Natural killer cell treated with Interleukin-12 subunit alpha and Interleukin-12 subunit beta and Interleukin-15 and Interleukin-18, amount 100 ng/mL, for 72 hours (primary cell): ENCODE data around the gene MARF1. TPM values are rescaled to one million over a fixed set of nuclear protein-coding genes. Genes with fewer than 3 reads are reported as not detected.
"Not testable (repeated sequence)": the region's sequence is repeated elsewhere in the genome, so short reads cannot be mapped to it uniquely, and the experiment has no call there.

ENCODE experiments used
- ATAC-seq, 2 donors: fragments of 150-1000 bp; cut with Tn5 transposase in 1 of 2; sonication (Bioruptor Pico), chemical (Tn5 transposase) in 1 of 2; 2 replicates each; pipeline ENCODE4 v1.10.0; 2021
- DNase-seq: peaks from one replicate; pipeline ENCODE4 v3.0.0; 2022; ENCODE audit warnings: low spot score
- H3K27ac Mint-ChIP-seq, 2 donors: 1 replicate in 1 of 2; 2 replicates in 1 of 2; pipeline ENCODE4 v1.8.0; 2022; ENCODE audit warnings: mixed read lengths in 2 of 2, mild to moderate bottlenecking in 1 of 2, moderate library complexity in 1 of 2
- H3K27me3 Mint-ChIP-seq, 2 donors: 1 replicate in 1 of 2; 2 replicates in 1 of 2; pipeline ENCODE4 v1.8.0; 2022; ENCODE audit warnings: mixed read lengths in 2 of 2
- H3K36me3 Mint-ChIP-seq: one replicate; pipeline ENCODE4 v1.8.0; 2022; ENCODE audit warnings: mixed read lengths
- H3K4me1 Mint-ChIP-seq, 2 donors: 1 replicate in 1 of 2; 2 replicates in 1 of 2; pipeline ENCODE4 v1.8.0; 2022; ENCODE audit warnings: low read depth in 2 of 2, mixed read lengths in 2 of 2, mild to moderate bottlenecking in 1 of 2
- H3K4me3 Mint-ChIP-seq: one replicate; pipeline ENCODE4 v1.8.0; 2022; ENCODE audit warnings: mixed read lengths
- H3K9me3 Mint-ChIP-seq: 2 replicates; pipeline ENCODE4 v1.8.0; 2022; ENCODE audit warnings: mixed read lengths
- total RNA-seq, 2 donors: library from RNA; stranded (reverse); gene quantifications; one replicate each; pipeline ENCODE4 v1.2.3, GENCODE V29; 2022

MARF1 gene
- total RNA-seq, 2 donors from 2014 or later, result 63.9 to 76.0 TPM

DNA sequence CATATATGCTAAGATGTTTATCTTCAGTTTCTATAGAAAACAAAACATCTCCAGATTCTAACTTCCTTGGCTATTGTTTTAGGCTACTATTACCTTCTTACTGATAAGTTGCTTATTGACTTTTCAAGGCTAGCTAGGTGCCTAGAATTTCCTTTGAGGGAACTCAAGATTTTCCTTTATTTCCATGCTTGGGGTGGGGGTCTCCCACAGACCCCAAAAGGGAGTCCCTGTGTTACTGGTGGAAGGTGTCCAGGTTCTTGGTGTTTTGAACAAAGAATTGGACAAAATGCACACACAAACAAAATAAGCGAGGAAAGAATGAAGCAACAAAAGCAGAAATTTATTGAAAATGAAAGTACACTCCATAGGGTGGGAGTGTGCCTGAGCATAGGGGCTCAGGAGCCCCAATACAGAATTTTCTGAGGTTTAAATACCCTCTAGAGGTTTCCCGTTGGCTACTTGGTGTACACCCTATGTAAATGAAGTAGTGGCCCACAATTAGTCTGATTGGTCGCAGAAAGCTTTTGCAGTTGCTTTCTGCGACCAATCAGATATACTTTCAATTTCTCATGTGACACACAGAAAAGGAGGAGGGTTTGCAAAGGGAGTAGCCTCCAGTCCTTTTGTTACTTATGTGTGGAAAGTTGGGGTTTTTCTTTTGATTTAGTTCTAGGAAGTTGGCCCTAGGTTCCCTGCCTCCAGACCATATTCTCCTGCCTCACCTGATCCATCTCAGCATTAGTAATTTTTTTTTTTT, 67.5 kb downstream of the MARF1 start:
- Mint-ChIP-seq H3K36me3 (no peaks in the 10 kb centered on the region), H3K27ac (no peak overlapping the region)

DNA sequence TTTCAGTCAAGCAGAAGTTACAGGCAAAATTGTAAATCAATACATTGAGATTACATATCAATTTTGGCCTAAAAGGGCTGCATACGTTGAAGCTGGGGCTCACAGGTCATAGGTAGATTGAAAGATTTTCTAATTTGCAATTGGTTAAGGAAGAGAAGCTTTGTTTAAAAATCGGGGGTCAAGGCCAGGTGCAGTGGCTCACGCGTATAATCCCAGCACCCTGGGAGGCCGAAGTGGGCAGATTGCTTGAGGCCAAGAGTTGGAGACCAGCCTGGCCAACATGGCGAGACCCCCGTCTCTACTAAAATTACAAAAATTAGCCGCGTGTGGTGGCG, 68.4 kb downstream of the MARF1 start:
- H3K9me3 Mint-ChIP-seq, result peaks cover 6% of the 10 kb centered on the region
- H3K4me1 Mint-ChIP-seq, result peaks cover 11 to 16% of the 10 kb centered on the region in 2 donors
- H3K27ac Mint-ChIP-seq, result peak overlapping the region in 1 of 2 donors; percentile 13
- ATAC-seq, result no peak
- DNase-seq, result no peak
- no peaks in the 10 kb centered on the region for H3K27me3 Mint-ChIP-seq
- H3K4me3 Mint-ChIP-seq, result no peak overlapping the region
- no peaks in the 10 kb centered on the region for H3K36me3 Mint-ChIP-seq

More for the DNA sequence above, 67.5 kb downstream of the MARF1 start:
- Mint-ChIP-seq H3K4me3 (no peak overlapping the region), H3K4me1 (peaks cover 11 to 16% of the 10 kb centered on the region in 2 donors), H3K9me3 (peaks cover 6% of the 10 kb centered on the region), H3K27me3 (no peaks in the 10 kb centered on the region)
- DNase-seq (no peak), ATAC-seq (no peak)

DNA sequence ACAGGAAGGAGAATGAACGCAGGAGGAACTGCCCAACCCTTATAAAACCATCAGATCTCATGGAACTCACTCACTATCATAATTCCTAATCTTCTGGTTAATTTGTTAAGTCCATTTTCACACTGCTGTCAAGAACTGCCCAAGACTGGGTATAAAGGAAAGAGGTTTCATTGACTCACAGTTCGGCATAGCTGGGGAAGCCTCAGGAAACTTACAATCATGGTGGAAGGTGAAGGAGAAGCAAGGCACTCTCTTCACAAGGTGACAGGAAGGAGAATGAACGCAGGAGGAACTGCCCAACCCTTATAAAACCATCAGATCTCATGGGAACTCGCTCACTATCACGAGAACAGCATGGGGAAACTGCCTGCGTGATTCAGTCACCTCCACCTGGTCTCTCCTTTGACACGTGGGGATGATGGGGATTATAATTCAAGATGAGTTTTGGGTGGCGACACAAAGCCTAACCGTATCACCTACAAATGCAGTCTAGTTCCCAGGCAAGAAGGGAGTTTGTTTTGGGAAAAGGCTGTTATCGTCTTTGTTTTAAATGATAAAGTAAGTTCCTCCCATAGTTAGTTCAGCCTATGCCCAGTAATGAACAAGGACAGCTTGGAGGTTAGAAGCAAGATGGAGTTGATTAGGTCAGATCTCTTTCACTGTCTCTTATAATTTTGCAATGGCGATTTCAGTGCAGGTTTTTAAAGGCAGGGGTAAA, 68.9 kb downstream of the MARF1 start:
- Mint-ChIP-seq H3K4me1 (peaks cover 11 to 16% of the 10 kb centered on the region in 2 donors), H3K27ac (peak overlapping the region in 1 of 2 donors; percentile 13)
- ATAC-seq, H3K4me3 Mint-ChIP-seq, H3K9me3 Mint-ChIP-seq, DNase-seq, H3K36me3 Mint-ChIP-seq, H3K27me3 Mint-ChIP-seq: not testable (repeated sequence)

DNA sequence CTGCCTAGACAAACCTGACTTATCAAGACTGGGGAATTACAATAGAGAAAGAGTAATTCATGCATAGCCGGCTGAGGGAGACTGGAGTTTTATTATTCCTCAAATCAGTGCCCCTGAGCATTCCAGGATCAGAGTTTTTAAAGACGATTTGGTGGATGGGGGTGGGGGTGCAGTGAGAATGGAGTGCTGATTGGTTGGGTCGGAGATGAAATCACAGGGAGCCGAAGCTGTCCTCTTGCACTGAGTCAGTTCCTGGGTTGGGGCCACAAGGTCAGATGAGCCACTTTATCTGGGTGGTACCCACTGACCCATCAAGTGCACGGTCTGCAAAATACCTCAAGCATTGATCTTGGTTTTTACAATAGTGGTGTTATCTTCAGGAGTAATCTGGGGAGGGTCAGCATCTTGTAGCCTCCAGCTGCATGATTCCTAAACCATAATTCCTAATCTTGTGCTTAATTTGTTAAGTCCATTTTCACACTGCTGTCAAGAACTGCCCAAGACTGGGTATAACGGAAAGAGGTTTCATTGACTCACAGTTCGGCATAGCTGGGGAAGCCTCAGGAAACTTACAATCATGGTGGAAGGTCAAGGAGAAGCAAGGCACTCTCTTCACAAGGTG, 69.6 kb downstream of the MARF1 start:
- Mint-ChIP-seq H3K36me3 (no peaks in the 10 kb centered on the region), H3K27me3 (no peaks in the 10 kb centered on the region), H3K27ac (no peak overlapping the region), H3K4me3 (no peak overlapping the region), H3K9me3 (peaks cover 6% of the 10 kb centered on the region), H3K4me1 (peaks cover 5 to 16% of the 10 kb centered on the region in 2 donors)
- ATAC-seq (no peak), DNase-seq (no peak)

- Mint-ChIP-seq H3K4me3 (no peak overlapping the region), H3K36me3 (no peaks in the 10 kb centered on the region), H3K27me3 (no peaks in the 10 kb centered on the region), H3K9me3 (peaks cover 6% of the 10 kb centered on the region), H3K4me1 (peaks cover 5 to 16% of the 10 kb centered on the region in 2 donors), H3K27ac (no peak overlapping the region)
- ATAC-seq, result no peak
- no peak for DNase-seq
Observed at GRCh38 chr16:15572329-15573001, 70.5 kb downstream of the MARF1 start.

DNA sequence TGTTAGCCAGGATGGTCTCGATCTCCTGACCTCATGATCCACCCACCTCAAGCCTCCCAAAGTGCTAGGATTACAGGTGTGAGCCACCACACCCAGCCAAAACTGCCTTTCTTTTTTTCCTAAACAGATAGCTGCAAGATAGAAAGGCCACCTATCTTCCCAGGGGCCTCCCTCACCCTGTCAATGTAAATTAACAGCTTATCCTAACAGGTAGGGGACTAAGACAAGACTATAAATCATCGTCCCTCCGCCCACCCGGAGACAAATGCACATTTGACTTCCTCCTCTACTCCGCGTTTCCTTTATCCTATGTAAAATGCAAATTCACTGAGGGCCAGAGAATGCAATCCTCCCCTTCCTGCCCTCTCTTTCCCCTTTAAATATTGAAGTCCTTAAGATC, 71.4 kb downstream of the MARF1 start:
- Mint-ChIP-seq H3K27ac (peak overlapping the region in 1 of 2 donors; percentile 4), H3K27me3 (no peaks in the 10 kb centered on the region), H3K36me3 (no peaks in the 10 kb centered on the region), H3K4me1 (peaks cover 5 to 14% of the 10 kb centered on the region in 2 donors), H3K4me3 (no peak overlapping the region), H3K9me3 (peaks cover 3% of the 10 kb centered on the region)
- DNase-seq (no peak), ATAC-seq (no peak)

- H3K36me3 Mint-ChIP-seq, DNase-seq, H3K27me3 Mint-ChIP-seq, H3K9me3 Mint-ChIP-seq, H3K27ac Mint-ChIP-seq, ATAC-seq, H3K4me3 Mint-ChIP-seq: not testable (repeated sequence)
- H3K4me1 Mint-ChIP-seq, result peaks cover 5 to 14% of the 10 kb centered on the region in 2 donors
Observed at GRCh38 chr16:15570666-15571065, 72.3 kb downstream of the MARF1 start.

DNA sequence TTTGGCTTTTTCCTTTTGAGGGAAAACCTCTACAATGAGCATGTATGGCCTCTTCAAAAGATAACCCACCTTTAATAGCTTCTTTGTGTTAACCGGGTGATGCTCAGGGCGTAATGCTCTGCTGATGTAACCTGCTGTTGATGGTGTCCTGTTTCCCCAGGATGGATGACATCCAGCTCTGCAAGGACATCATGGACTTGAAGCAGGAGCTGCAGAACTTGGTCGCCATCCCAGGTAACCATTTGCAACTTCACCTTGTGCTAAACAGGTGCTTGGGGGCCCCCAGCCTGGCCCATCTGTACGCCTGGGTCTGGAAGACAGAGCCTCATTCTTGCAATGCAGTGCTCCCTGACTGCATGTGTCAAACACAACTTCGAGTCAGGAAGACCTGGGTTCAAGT, 75.1 kb downstream of the MARF1 start:
- ATAC-seq, result no peak
- H3K9me3 Mint-ChIP-seq, result no peaks in the 10 kb centered on the region
- no peak overlapping the region for H3K27ac Mint-ChIP-seq
- peaks cover 10 to 16% of the 10 kb centered on the region in 2 donors for H3K4me1 Mint-ChIP-seq
- H3K4me3 Mint-ChIP-seq, result no peak overlapping the region
- no peaks in the 10 kb centered on the region for H3K27me3 Mint-ChIP-seq
- H3K36me3 Mint-ChIP-seq, result no peaks in the 10 kb centered on the region
- no peak for DNase-seq

DNA sequence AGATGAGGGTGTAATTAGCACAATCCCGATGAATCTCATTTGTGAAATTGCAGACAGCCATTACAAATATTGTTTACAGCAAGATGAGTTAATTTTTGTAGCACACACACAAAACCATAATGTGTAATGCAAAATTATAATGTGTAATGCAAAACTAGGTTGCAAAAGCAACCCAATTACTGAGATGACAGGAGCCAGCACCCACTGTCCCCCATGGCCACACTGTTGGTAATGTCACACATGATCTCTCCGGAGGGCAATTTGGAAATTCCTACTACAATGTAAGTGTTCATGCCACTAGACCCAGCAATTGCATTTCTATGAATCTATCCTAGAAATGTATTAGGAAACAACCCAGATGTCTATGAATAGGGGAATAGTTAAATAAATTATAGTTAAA, 76.9 kb downstream of the MARF1 start:
- no peak overlapping the region for H3K4me3 Mint-ChIP-seq
- no peaks in the 10 kb centered on the region for H3K9me3 Mint-ChIP-seq
- H3K36me3 Mint-ChIP-seq, result no peaks in the 10 kb centered on the region
- no peak for ATAC-seq
- peaks cover 5 to 7% of the 10 kb centered on the region in 2 donors for H3K4me1 Mint-ChIP-seq
- H3K27me3 Mint-ChIP-seq, result no peaks in the 10 kb centered on the region
- no peak for DNase-seq
- no peak overlapping the region for H3K27ac Mint-ChIP-seq

- ATAC-seq (no peak), DNase-seq (no peak)
- Mint-ChIP-seq H3K36me3 (no peaks in the 10 kb centered on the region), H3K27me3 (no peaks in the 10 kb centered on the region), H3K4me3 (no peak overlapping the region), H3K27ac (no peak overlapping the region), H3K9me3 (no peaks in the 10 kb centered on the region), H3K4me1 (peaks cover 5 to 7% of the 10 kb centered on the region in 2 donors)
Observed at GRCh38 chr16:15564604-15565339, 78.2 kb downstream of the MARF1 start.

- Mint-ChIP-seq H3K27me3 (no peaks in the 10 kb centered on the region), H3K4me1 (peaks cover 5 to 7% of the 10 kb centered on the region in 2 donors), H3K36me3 (no peaks in the 10 kb centered on the region), H3K4me3 (no peak overlapping the region), H3K9me3 (no peaks in the 10 kb centered on the region), H3K27ac (no peak overlapping the region)
- ATAC-seq, result no peak
- no peak for DNase-seq
Observed at GRCh38 chr16:15559176-15559575, 83.8 kb downstream of the MARF1 start.

- Mint-ChIP-seq H3K27ac (no peak overlapping the region), H3K27me3 (no peaks in the 10 kb centered on the region), H3K4me3 (no peak overlapping the region), H3K36me3 (no peaks in the 10 kb centered on the region), H3K9me3 (no peaks in the 10 kb centered on the region), H3K4me1 (peaks cover 0 to 5% of the 10 kb centered on the region in 2 donors)
- ATAC-seq (no peak), DNase-seq (no peak)
Observed at GRCh38 chr16:15557258-15557657, 85.7 kb downstream of the MARF1 start.

DNA sequence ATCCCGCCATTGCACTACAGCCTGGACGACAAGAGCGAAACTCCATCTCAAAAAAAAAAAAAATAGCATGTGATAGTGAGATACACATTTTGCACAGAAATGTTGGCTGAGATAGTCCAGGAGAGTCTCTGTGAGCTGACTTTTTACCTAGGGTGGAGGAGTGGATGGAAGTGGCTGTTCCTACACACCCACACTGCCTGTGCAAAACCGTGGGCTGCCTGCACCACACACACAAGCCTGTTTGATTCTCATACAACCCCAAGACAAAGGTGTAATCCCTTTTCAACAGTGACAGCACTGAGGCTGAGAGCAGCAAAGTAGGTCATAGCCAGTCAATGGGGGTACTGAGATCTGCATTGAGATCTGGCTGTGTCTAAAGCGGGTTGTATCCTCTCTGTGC, 86.8 kb downstream of the MARF1 start:
- H3K36me3 Mint-ChIP-seq, result no peaks in the 10 kb centered on the region
- peaks cover 0 to 11% of the 10 kb centered on the region in 2 donors for H3K4me1 Mint-ChIP-seq

More for the DNA sequence above, 86.8 kb downstream of the MARF1 start:
- DNase-seq (no peak), ATAC-seq (no peak)
- no peaks in the 10 kb centered on the region for H3K9me3 Mint-ChIP-seq
- no peak overlapping the region for H3K4me3 Mint-ChIP-seq
- H3K27ac Mint-ChIP-seq, result no peak overlapping the region
- H3K27me3 Mint-ChIP-seq, result no peaks in the 10 kb centered on the region
